ENCODE data around the gene SLC37A1. TPM values are rescaled to one million over a fixed set of nuclear protein-coding genes. Genes with fewer than 3 reads are reported as not detected.

The SLC37A1 gene
- total and polyA plus RNA-seq, 9 of the 15 experiments (the other 6 are each of a cell fraction or from before 2014, with no cell fraction given), result 0.06 to 3.4 (median 0.40) TPM

DNA sequence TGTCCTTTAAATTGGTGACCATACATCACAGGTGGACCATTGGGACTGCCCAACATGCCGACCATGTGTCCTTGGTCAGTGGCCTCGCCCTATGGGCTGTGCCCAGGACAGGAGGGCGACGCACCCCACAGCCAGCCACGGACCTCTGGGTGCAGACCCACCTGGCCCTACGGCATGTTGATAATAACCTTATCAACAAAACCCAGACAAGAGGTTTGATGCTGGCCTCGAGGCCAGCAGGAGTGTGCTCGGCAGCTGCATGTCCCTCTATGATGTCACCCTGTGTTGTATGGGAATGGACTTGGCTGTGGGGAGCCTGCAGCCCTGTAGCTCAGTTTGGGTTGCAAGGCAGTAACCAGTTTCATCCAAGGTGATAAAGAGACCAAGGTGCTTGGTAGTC, 32.1 kb downstream of the SLC37A1 start (continued):
- TF ChIP-seq ZNF280A (IDR thresholded peaks at IDR 0.05; ENCODE audit: low read depth, partially characterized antibody) (no peak), MYNN (IDR thresholded peaks at IDR 0.05) (peak; percentile 41; the same call in 1 of the 2 replicates), MYNN (CRISPR knock-in tag; IDR thresholded peaks at IDR 0.05) (no peak), SREBF2 (CRISPR knock-in tag; IDR thresholded peaks at IDR 0.05) (no peak), NCOA2 (IDR thresholded peaks at IDR 0.05; ENCODE audit: partially characterized antibody in 2 of 2) (no peak), NR4A1 (CRISPR knock-in tag; IDR thresholded peaks at IDR 0.05) (no peak), NR4A1 (tag; IDR thresholded peaks at IDR 0.05) (peak; percentile 92), TEAD4 (IDR thresholded peaks at IDR 0.05; ENCODE audit: low read length) (peak; percentile 85), TEAD4 (CRISPR knock-in tag; IDR thresholded peaks at IDR 0.05; ENCODE audit: borderline replicate concordance) (no peak), E2F6 (IDR thresholded peaks at IDR 0.05; ENCODE audit: borderline replicate concordance in 1 of 2, extremely low read depth in 1 of 2, insufficient read depth in 1 of 2, insufficient read length in 1 of 2, low read depth in 1 of 2, low read length in 1 of 2, poor library complexity in 1 of 2, severe bottlenecking in 1 of 2) (peak; percentile 56 to 64), CBFA2T2 (conservative IDR thresholded peaks at IDR 0.05) (peak; percentile 88)
- TF ChIP-seq, protein P1, sequence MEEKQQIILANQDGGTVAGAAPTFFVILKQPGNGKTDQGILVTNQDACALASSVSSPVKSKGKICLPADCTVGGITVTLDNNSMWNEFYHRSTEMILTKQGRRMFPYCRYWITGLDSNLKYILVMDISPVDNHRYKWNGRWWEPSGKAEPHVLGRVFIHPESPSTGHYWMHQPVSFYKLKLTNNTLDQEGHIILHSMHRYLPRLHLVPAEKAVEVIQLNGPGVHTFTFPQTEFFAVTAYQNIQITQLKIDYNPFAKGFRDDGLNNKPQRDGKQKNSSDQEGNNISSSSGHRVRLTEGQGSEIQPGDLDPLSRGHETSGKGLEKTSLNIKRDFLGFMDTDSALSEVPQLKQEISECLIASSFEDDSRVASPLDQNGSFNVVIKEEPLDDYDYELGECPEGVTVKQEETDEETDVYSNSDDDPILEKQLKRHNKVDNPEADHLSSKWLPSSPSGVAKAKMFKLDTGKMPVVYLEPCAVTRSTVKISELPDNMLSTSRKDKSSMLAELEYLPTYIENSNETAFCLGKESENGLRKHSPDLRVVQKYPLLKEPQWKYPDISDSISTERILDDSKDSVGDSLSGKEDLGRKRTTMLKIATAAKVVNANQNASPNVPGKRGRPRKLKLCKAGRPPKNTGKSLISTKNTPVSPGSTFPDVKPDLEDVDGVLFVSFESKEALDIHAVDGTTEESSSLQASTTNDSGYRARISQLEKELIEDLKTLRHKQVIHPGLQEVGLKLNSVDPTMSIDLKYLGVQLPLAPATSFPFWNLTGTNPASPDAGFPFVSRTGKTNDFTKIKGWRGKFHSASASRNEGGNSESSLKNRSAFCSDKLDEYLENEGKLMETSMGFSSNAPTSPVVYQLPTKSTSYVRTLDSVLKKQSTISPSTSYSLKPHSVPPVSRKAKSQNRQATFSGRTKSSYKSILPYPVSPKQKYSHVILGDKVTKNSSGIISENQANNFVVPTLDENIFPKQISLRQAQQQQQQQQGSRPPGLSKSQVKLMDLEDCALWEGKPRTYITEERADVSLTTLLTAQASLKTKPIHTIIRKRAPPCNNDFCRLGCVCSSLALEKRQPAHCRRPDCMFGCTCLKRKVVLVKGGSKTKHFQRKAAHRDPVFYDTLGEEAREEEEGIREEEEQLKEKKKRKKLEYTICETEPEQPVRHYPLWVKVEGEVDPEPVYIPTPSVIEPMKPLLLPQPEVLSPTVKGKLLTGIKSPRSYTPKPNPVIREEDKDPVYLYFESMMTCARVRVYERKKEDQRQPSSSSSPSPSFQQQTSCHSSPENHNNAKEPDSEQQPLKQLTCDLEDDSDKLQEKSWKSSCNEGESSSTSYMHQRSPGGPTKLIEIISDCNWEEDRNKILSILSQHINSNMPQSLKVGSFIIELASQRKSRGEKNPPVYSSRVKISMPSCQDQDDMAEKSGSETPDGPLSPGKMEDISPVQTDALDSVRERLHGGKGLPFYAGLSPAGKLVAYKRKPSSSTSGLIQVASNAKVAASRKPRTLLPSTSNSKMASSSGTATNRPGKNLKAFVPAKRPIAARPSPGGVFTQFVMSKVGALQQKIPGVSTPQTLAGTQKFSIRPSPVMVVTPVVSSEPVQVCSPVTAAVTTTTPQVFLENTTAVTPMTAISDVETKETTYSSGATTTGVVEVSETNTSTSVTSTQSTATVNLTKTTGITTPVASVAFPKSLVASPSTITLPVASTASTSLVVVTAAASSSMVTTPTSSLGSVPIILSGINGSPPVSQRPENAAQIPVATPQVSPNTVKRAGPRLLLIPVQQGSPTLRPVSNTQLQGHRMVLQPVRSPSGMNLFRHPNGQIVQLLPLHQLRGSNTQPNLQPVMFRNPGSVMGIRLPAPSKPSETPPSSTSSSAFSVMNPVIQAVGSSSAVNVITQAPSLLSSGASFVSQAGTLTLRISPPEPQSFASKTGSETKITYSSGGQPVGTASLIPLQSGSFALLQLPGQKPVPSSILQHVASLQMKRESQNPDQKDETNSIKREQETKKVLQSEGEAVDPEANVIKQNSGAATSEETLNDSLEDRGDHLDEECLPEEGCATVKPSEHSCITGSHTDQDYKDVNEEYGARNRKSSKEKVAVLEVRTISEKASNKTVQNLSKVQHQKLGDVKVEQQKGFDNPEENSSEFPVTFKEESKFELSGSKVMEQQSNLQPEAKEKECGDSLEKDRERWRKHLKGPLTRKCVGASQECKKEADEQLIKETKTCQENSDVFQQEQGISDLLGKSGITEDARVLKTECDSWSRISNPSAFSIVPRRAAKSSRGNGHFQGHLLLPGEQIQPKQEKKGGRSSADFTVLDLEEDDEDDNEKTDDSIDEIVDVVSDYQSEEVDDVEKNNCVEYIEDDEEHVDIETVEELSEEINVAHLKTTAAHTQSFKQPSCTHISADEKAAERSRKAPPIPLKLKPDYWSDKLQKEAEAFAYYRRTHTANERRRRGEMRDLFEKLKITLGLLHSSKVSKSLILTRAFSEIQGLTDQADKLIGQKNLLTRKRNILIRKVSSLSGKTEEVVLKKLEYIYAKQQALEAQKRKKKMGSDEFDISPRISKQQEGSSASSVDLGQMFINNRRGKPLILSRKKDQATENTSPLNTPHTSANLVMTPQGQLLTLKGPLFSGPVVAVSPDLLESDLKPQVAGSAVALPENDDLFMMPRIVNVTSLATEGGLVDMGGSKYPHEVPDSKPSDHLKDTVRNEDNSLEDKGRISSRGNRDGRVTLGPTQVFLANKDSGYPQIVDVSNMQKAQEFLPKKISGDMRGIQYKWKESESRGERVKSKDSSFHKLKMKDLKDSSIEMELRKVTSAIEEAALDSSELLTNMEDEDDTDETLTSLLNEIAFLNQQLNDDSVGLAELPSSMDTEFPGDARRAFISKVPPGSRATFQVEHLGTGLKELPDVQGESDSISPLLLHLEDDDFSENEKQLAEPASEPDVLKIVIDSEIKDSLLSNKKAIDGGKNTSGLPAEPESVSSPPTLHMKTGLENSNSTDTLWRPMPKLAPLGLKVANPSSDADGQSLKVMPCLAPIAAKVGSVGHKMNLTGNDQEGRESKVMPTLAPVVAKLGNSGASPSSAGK (IDR thresholded peaks at IDR 0.05), result peak; percentile 96
- TF ChIP-seq, protein P2, sequence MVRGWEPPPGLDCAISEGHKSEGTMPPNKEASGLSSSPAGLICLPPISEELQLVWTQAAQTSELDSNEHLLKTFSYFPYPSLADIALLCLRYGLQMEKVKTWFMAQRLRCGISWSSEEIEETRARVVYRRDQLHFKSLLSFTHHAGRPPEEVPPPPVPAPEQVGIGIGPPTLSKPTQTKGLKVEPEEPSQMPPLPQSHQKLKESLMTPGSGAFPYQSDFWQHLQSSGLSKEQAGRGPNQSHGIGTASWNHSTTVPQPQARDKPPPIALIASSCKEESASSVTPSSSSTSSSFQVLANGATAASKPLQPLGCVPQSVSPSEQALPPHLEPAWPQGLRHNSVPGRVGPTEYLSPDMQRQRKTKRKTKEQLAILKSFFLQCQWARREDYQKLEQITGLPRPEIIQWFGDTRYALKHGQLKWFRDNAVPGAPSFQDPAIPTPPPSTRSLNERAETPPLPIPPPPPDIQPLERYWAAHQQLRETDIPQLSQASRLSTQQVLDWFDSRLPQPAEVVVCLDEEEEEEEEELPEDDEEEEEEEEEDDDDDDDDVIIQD (CRISPR knock-in tag; IDR thresholded peaks at IDR 0.05), result no peak

All from K562 (cell line).